SK-N-SH (cell line): ENCODE results near the gene STARD5. TPM values are rescaled to one million over a fixed set of nuclear protein-coding genes. Genes with fewer than 3 reads are reported as not detected.

ENCODE experiments used
- CTCF ChIA-PET: fragments of 300-600, 350-600 bp; formaldehyde crosslinking; extraction: SDS; loops from one replicate; lab custom pipeline; 2021; lab: Yijun Ruan, JAX
- POLR2A ChIA-PET: fragments of 350-600 bp; sonication (Branson Sonifier 250); formaldehyde crosslinking; extraction: SDS; loops from one replicate; lab custom pipeline; 2020; ENCODE audit warnings: antibody characterized with exemption, inconsistent platforms; lab: Yijun Ruan, JAX
- DNase-seq: peaks from one replicate; pipeline ENCODE4 v3.0.0; 2012
- H2AFZ ChIP-seq: fragments of 200-600 bp; sonication (generic); 2 replicates; pipeline ENCODE4 v1.8.1; 2016; ENCODE audit warnings: antibody characterized with exemption, mild to moderate bottlenecking, low read depth
- H3F3A ChIP-seq: fragments of 200-600 bp; sonication (generic); replicated peaks from 2 replicates; pipeline ENCODE3; 2016; ENCODE audit warnings: antibody characterized with exemption, mild to moderate bottlenecking; ENCODE audit not compliant: insufficient read depth
- H3K27ac ChIP-seq, 2 experiments: fragments of 200-500 bp in 1 of 2; fragments of 200-600 bp in 1 of 2; sonication (Bioruptor generic) in 1 of 2; sonication (generic), shearing (Covaris generic) in 1 of 2; 2 replicates each; pipeline versions ENCODE4 v1.5.1 to v1.6.1; 2014 to 2016; ENCODE audit warnings: low read depth in 2 of 2, inconsistent platforms in 1 of 2, low read length in 1 of 2, mild to moderate bottlenecking in 1 of 2, mixed read lengths in 1 of 2
- H3K27me3 ChIP-seq: fragments of 200-600 bp; sonication (generic), shearing (Covaris generic); 2 replicates; pipeline ENCODE4 v1.6.1; 2016; ENCODE audit warnings: mixed run types; ENCODE audit not compliant: insufficient read depth
- H3K36me3 ChIP-seq, 2 experiments: fragments of 200-500 bp in 1 of 2; fragments of 200-600 bp in 1 of 2; sonication (Bioruptor generic) in 1 of 2; sonication (generic) in 1 of 2; replicated peaks in 1 of 2; 2 replicates each; pipeline versions ENCODE3 to v1.5.1; 2014 to 2016; ENCODE audit warnings: low read length in 1 of 2, mild to moderate bottlenecking in 1 of 2; ENCODE audit not compliant: insufficient read depth in 2 of 2, control insufficient read depth in 1 of 2
- H3K4me1 ChIP-seq, 2 experiments: fragments of 200-500 bp in 1 of 2; fragments of 200-600 bp in 1 of 2; sonication (Bioruptor generic) in 1 of 2; sonication (generic), shearing (Covaris generic) in 1 of 2; 2 replicates each; pipeline versions ENCODE4 v1.5.1 to v1.6.1; 2014 to 2016; ENCODE audit warnings: low read depth in 1 of 2, low read length in 1 of 2, mixed run types in 1 of 2; ENCODE audit not compliant: insufficient read depth in 2 of 2, control insufficient read depth in 1 of 2
- H3K4me2 ChIP-seq: fragments of 200-600 bp; sonication (generic), shearing (Covaris generic); 2 replicates; pipeline ENCODE4 v1.6.1; 2017; ENCODE audit warnings: mixed run types
- H3K4me3 ChIP-seq, 2 experiments: fragments of 200-500 bp in 1 of 2; fragments of 200-600 bp in 1 of 2; sonication (Bioruptor generic) in 1 of 2; sonication (generic), shearing (Covaris generic) in 1 of 2; 2 replicates each; pipeline versions ENCODE4 v1.5.1 to v1.8.1; 2014 to 2016; ENCODE audit warnings: low read depth in 2 of 2, inconsistent platforms in 1 of 2, low read length in 1 of 2, mild to moderate bottlenecking in 1 of 2, mixed read lengths in 1 of 2, moderate library complexity in 1 of 2
- H3K79me2 ChIP-seq: fragments of 200-600 bp; sonication (generic); 2 replicates; pipeline ENCODE4 v1.8.1; 2017; ENCODE audit warnings: mild to moderate bottlenecking; ENCODE audit not compliant: insufficient read depth
- H3K9ac ChIP-seq: fragments of 200-600 bp; sonication (generic); 2 replicates; pipeline ENCODE4 v1.6.1; 2017; ENCODE audit warnings: mixed run types
- H3K9me2 ChIP-seq: fragments of 200-600 bp; sonication (generic); 2 replicates; pipeline ENCODE4 v1.6.1; 2017; ENCODE audit warnings: mixed run types
- H3K9me3 ChIP-seq: fragments of 200-600 bp; sonication (generic); 2 replicates; pipeline ENCODE4 v1.6.1; 2017; ENCODE audit warnings: mixed run types, mild to moderate bottlenecking, moderate library complexity
- H4K20me1 ChIP-seq: fragments of 200-600 bp; sonication (generic); 2 replicates; pipeline ENCODE4 v1.6.1; 2017; ENCODE audit warnings: mild to moderate bottlenecking, mixed run types; ENCODE audit not compliant: insufficient read depth
- CHD2 ChIP-seq: fragments of 150-350 bp; IDR thresholded peaks from 2 replicates; pipeline ENCODE4 v1.6.1; 2018; ENCODE audit warnings: low read length; ENCODE audit not compliant: partially characterized antibody
- MEF2A ChIP-seq: IDR thresholded peaks from 2 replicates; pipeline ENCODE4 v1.4.0; 2012; ENCODE audit warnings: low read depth, borderline replicate concordance
- MXI1 ChIP-seq: IDR thresholded peaks from 2 replicates; pipeline ENCODE4 v1.6.1; 2012; ENCODE audit warnings: mild to moderate bottlenecking, low read depth, low read length, improper control_type of control experiment
- NFIC ChIP-seq: IDR thresholded peaks from 2 replicates; pipeline ENCODE4 v1.4.0; 2012; ENCODE audit warnings: borderline replicate concordance
- NRF1 ChIP-seq: IDR thresholded peaks from 2 replicates; pipeline ENCODE4 v1.6.1; 2012; ENCODE audit warnings: low read depth, mild to moderate bottlenecking, low read length
- PBX3 ChIP-seq: IDR thresholded peaks from 2 replicates; pipeline ENCODE4; 2012
- POLR2AphosphoS5 ChIP-seq: IDR thresholded peaks from 2 replicates; pipeline ENCODE4 v1.6.1; 2012; ENCODE audit warnings: low read depth, low read length
- RCOR1 ChIP-seq: fragments of 150-350 bp; IDR thresholded peaks from 2 replicates; pipeline ENCODE4 v1.6.1; 2017; ENCODE audit warnings: antibody characterized with exemption, low read length
- REST ChIP-seq: IDR thresholded peaks from 2 replicates; pipeline ENCODE4 v1.6.1; 2012; ENCODE audit warnings: mild to moderate bottlenecking, low read depth, low read length, moderate library complexity
- RFX5 ChIP-seq: IDR thresholded peaks from 2 replicates; pipeline ENCODE4 v1.6.1; 2012; ENCODE audit warnings: mild to moderate bottlenecking, improper control_type of control experiment, low read length
- RXRA ChIP-seq: IDR thresholded peaks from 2 replicates; pipeline ENCODE4 v1.4.0; 2012; ENCODE audit warnings: low read depth, mild to moderate bottlenecking, borderline replicate concordance
- SIN3A ChIP-seq: IDR thresholded peaks from 2 replicates; pipeline ENCODE4 v1.6.1; 2012; ENCODE audit warnings: low read depth, mild to moderate bottlenecking, low read length, moderate library complexity, borderline replicate concordance
- SMC3 ChIP-seq: IDR thresholded peaks from 2 replicates; pipeline ENCODE4 v1.6.1; 2012; ENCODE audit warnings: low read depth, low read length, improper control_type of control experiment
- YY1 ChIP-seq: IDR thresholded peaks from 2 replicates; pipeline ENCODE4 v1.4.0; 2012; ENCODE audit warnings: low read depth, mild to moderate bottlenecking
- whole genome bisulfite sequencing: methylation state at CpG from one replicate; pipeline ENCODE4 v1.1.6; 2017; ENCODE audit warnings: low lambda C conversion rate; 5-methylcytosine and 5-hydroxymethylcytosine counted together
- polyA plus RNA-seq, 3 experiments: library from polyadenylated mRNA; depleted of rRNA; stranded (reverse); fragments of >200 nt; gene quantifications; 2 replicates each; pipeline ENCODE4 v1.2.3, GENCODE V29; 2012
- TF ChIP-seq, protein P1 (sequence below): IDR thresholded peaks from 2 replicates; pipeline ENCODE4 v1.4.0; 2012; ENCODE audit warnings: low read depth, borderline replicate concordance

Gene STARD5
- polyA plus RNA-seq, 1 of the 3 experiments (the other 2 are of a cell fraction): 1.6 TPM

DNA sequence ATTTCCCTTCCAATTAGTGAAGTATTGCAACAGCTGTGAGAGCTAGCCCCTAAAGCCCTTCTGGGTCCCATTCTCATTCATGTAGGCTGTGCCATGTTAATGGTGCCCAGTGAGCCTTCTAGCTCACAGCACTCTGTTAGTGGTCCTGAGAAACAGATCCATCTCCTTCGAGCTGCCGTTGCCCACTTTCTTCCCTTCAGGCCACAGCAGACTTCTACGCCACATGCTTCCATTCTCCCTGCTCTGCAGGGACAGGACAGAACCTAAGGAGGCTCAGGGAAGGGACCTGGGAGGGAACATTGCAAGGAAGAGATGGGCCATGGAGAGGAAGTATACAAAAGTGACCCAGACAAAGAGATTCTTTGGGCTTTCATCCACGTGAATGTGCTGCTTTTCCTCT lies 11.7 kb upstream of the STARD5 start:
- POLR2A ChIA-PET: interaction anchor here (1.0 kb wide), 1 partner anchor 12 kb away, joined by 3 read pairs; the partner anchor contains the start of gene STARD5
- H3K27ac ChIP-seq: no peak overlapping the region
- H3K36me3 ChIP-seq: no peaks in the 10 kb centered on the region
- no peaks in the 10 kb centered on the region for H3K9me2 ChIP-seq
- no peak overlapping the region for H3K4me3 ChIP-seq
- H3K79me2 ChIP-seq: no peaks in the 10 kb centered on the region
- peaks cover 12% of the 10 kb centered on the region for H3F3A ChIP-seq
- TF ChIP-seq RCOR1 (no peak), YY1 (no peak), POLR2AphosphoS5 (no peak), NFIC (no peak), RXRA (no peak), MEF2A (no peak), CHD2 (no peak), RFX5 (no peak), PBX3 (no peak), SMC3 (no peak), REST (no peak), NRF1 (no peak), SIN3A (no peak), MXI1 (no peak)
- TF ChIP-seq, protein P1, sequence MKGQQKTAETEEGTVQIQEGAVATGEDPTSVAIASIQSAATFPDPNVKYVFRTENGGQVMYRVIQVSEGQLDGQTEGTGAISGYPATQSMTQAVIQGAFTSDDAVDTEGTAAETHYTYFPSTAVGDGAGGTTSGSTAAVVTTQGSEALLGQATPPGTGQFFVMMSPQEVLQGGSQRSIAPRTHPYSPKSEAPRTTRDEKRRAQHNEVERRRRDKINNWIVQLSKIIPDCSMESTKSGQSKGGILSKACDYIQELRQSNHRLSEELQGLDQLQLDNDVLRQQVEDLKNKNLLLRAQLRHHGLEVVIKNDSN: no peak
- no peaks in the 10 kb centered on the region for H3K9me3 ChIP-seq
- peaks cover 0 to 12% of the 10 kb centered on the region in 2 experiments; a peak in 2 of 4 replicates for H3K4me1 ChIP-seq
- 94% methylated on average over 4 of the region's 4 CpGs for WGBS
- H3K27me3 ChIP-seq: no peaks in the 10 kb centered on the region
- H3K4me2 ChIP-seq: no peak overlapping the region
- DNase-seq: no peak
- CTCF ChIA-PET: interaction anchor here (1.6 kb wide), 1 partner anchor 60 kb away, joined by 6 read pairs; no protein-coding TSS in a partner anchor
- no peak overlapping the region for H2AFZ ChIP-seq
- no peak overlapping the region for H3K9ac ChIP-seq
- H4K20me1 ChIP-seq: 0 out of 2 replicates have a peak, but pooled peaks cover 9% of the 10 kb centered on the region
